ENCODE results near the gene MTMR12.
"Not testable (repeated sequence)": the region's sequence is repeated elsewhere in the genome, so short reads cannot be mapped to it uniquely, and the experiment has no call there.

MTMR12 gene

DNA sequence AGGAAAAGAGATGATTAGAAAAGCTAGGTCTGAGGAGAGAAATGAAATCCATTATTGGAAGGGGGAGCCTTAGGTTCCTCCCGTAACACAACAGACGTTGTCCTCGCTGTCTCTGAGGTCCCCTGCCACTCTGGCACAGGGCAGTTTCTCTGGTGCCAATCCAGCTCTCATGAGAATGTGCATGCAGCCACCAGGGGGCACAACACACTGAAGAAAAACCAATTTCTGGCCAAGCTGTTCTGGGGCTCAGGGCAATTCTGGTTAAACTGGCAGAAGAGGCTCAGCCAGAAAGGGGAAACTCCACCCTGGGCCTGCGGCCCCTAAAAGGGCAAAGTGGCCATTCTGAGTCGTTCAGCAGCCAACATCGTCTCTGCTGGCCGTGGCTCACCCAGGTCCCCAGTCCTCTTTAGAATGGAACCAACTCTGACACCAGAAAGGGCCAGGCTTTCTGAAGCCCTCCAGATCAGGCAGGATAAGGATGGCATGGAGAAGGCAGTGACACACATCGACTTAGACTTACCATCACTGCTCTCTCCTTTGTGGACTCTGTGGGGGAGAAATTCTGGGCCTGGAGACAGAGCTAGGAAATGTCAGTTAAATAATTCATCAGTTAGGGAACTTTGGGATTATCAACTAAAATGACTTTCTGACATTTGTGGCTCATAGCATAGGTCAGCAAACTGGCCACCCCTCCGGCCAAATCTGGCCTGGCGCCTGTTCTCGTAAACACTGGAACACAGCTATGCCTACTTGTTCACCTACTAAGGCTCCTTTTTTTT lies 80.1 kb downstream of the MTMR12 start:
- DNase-seq (ENCODE audit: low read depth in 3 of 3), result peak; percentile 46 to 56 (median 55)

DNA sequence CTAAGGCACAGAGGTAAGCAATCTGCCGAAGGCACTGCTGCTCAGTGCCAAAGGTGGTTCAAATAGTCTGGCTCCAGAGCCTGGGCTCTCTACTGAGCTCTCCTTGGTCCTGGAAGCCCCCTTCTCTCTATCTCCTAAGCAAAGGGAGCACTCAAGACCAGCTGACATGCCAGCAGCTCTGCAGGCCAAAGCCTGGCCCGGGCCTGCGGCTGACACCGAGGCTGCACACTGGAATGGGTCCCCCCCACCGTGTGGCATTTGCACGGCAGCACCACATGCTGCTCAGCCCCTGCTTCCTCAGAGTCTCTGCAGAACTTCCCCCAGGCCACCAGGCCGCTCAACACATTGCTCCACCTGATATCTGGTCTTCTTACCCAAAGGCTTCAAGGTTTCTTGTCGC lies 80.8 kb downstream of the MTMR12 start:
- DNase-seq (ENCODE audit: low read depth in 3 of 3), result no peak

DNA sequence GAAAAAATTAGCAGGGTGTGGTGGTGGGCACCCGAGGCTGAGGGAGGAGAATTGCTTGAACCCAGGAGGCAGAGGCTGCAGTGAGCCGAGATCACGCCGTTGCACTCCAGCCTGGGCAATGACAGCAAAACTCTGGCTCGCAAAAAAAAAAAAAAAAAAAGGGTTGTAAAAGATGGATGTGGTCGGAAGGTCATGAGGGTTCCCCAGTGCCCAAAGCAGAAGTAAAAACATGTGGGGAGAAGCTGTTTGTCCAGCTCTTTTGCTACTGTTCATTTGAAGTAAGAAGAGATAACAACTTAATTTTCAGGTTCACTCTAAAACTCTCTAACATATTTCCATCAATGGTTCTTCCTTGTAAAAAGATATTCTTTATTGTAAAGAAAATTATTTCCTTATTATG lies 81.5 kb downstream of the MTMR12 start:
- DNase-seq (ENCODE audit: low read depth in 3 of 3), result no peak

DNA sequence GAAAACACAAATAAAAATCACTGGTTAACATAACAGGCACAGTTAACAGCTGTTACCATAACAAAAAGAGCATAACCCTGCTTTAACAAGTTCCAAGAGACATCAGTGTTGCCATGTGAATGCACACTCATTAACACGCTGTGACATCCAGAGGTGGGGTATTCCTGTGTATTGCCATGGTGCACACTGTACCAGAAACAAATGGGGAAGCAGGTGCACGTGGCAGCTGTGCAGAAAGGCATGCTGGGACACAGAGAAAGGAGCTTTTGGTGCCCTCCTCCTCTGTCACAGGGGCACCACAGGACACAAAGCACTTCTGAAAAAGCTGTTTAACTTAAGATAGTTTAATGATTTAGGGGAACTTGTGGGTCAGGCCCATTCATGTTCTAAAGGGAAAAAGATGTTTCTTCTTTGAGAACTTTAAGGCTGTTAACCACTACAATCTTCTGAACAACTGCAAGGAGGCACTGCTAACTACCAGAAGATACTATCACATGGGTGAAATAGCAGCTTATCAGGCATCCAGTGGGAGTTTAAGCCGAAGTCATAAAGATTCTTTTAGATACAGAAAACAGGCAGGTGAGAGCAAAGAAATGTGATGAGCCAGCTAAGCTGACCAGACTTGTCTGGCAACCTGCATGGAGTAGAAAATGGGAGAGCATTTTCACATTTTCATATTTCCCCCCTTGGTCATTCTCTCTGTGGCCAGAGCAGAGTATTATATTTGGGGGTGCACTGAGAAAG lies 82.2 kb downstream of the MTMR12 start:
- DNase-seq (ENCODE audit: low read depth in 3 of 3), result no peak

DNA sequence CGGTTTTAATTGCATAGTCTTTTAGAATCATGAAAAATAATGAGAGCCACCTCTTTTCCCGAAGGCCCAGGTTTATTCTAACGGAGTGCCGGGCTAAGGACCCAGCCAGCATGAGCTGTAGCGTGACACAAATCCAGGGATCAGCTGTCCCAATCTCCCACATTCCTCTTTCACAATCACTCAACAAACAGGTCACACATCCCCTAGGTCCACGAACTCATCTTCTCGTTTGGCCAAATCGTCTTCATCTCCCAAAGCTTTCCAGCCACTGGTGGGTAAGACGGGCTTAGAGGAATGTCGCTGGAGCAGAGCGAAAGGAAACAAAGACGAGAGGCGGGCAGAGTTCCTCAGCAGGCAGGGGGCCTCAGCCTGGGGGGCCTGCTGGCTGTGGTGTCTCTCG lies 83.2 kb downstream of the MTMR12 start:
- DNase-seq (ENCODE audit: low read depth in 3 of 3), result no peak

DNA sequence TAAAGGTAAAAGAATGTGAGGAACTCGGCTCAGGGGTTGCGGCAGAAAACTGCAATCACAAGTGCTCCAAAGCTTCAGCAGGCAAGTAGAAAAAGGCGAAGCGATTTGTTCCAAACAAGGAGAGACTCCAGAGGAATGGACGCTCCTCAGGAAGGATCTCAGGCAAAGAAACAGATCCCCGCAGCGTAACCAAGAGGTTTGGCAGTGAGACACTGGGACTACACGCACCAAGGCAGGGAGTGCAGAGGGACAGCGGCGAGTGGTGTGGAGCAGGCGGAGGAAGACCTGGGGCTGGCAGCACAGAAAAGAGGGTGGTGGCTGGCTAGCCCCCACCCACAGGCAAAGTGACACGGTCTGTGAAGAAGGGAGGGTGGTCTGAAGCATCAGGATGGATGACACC lies 83.9 kb downstream of the MTMR12 start:
- DNase-seq (ENCODE audit: low read depth in 3 of 3), result no peak

DNA sequence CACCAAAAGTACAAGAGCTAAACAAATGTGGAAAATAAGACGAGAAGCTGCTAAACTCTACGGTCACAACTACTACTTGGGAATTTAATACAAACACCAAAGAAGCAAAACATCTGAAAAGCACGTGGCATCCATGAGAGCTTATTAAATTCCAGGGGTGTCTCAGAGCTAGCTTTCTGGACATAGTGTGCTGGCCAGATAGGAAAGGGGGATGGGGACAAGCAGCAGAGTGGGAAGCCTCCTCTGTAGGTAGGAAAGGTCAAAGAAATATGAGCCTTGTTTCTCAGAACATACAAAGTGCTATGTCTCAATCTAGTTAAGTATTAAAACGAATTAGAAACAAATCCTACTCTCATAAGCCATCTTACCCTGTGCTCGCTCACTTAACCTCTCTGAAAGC lies 87.3 kb downstream of the MTMR12 start:
- DNase-seq (ENCODE audit: low read depth in 3 of 3), result no peak

GRCh38 chr5:32223972-32224609 lies 88.6 kb downstream of the MTMR12 start:
- no peak for DNase-seq (ENCODE audit: low read depth in 3 of 3)

DNA sequence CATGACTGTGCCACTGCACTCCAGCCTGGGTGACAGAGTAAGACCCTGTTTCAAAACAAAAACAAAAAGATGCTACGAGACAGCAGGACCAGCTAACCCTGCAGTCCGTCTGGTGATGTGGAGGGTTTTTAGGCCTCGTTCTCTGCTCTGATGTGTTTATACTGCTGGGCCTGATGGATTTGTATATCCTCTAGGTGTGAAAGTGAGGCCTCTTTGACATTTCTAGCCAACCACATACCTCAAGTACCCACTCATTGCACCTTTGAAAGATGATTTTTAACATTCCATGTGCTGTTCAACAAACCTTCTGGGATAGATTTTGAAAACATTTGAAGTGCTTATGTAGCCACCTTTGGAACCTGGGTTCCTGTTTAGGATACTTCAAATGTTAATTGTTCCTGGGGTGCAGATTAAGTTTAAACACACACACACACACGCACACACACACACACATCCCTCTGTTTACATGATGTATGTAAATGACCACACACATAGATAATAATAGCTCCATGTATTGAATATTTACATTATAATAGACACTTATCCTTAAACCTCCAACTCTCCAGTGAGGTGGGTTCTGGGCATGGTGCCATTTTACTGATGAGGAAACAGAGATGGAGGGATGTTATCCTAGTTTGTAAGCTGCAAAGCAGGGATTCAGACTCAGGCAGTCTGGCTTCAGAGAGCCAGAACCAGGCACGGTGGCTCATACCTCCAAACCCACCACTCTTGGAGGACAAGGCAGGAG lies 89.8 kb downstream of the MTMR12 start:
- DNase-seq (ENCODE audit: low read depth in 3 of 3), result no peak

DNA sequence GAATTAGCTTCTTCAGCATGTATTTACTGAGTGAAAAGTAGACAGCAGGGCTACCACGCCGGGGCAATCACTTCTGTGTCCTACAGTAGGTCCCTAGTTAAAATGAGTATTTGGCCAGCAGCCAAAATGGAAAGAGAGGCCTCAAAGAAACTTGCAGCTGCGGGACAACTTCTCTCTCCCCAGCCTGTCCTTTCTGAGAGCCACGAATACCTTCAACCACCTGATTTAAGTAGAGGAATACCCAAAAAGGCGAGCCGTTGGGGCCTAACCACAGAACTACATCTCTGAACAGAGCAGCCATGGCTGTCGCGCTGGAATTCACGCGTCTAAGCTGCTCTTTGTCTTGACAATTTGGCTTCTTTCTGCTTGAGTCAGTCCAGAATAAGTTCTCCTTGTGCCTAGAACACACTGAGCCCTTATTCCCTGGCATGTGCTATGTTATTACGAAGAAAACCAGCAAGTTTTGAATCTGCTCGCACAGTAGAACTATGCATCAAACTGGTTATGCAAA lies 94.8 kb downstream of the MTMR12 start:
- DNase-seq (ENCODE audit: low read depth in 3 of 3), result no peak

GRCh38 chr5:32214344-32214743 lies 98.4 kb downstream of the MTMR12 start:
- DNase-seq (ENCODE audit: low read depth in 3 of 3), result not testable (repeated sequence)

- no peak for DNase-seq (ENCODE audit: low read depth in 3 of 3)
Observed at GRCh38 chr5:32210151-32210550, 102.6 kb downstream of the MTMR12 start.

DNA sequence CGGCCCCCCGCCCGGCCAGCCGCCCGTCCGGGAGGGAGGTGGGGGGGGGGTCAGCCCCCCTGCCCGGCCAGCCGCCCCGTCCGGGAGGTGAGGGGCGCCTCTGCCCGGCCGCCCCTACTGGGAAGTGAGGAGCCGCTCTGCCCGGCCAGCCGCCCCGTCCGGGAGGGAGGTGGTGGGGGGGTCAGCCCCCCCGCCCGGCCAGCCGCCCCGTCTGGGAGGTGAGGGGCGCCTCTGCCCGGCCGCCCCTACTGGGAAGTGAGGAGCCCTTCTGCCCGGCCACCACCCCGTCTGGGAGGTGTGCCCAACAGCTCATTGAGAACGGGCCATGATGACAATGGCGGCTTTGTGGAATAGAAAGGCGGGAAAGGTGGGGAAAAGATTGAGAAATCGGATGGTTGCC lies 103.9 kb downstream of the MTMR12 start:
- not testable (repeated sequence) for DNase-seq (ENCODE audit: low read depth in 3 of 3)

DNA sequence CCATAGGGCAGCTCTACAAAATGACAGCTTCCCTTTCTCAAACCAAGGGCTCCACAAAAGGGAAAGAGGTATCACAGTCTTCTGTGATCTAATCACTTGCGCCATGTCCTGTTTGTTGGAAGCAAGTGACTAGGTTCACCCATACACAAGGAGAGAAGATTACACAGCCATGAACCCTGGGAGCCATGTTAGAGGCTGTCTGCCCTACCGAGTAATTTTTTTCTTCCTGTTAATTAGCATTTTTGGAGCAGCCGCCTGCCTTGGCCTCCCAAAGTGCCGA lies 105.4 kb downstream of the MTMR12 start:
- DNase-seq (ENCODE audit: low read depth in 3 of 3), result no peak

GRCh38 chr5:32206509-32207354 lies 106.0 kb downstream of the MTMR12 start:
- no peak for DNase-seq (ENCODE audit: low read depth in 3 of 3)

DNA sequence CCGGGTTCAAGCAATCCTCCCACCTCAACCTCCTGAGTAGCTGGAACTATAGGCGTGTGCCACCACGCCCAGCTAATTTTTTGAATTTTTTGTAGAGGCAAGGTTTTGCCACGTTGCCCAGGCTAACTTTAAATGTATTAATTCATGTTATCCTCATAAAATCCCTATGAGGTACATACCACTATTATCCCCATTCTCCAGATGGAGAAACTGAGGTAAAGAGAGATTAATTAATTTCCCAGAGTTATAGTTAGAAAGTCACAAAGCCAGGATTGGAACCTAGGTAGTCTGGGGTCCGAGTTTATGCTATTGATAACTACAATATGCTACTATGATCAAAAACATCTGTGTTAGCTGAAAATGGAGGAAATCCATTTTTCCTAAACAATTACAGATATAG lies 106.7 kb downstream of the MTMR12 start:
- no peak for DNase-seq (ENCODE audit: low read depth in 3 of 3)

GRCh38 chr5:32202394-32202793 lies 110.3 kb downstream of the MTMR12 start:
- DNase-seq (ENCODE audit: low read depth in 3 of 3), result no peak

DNA sequence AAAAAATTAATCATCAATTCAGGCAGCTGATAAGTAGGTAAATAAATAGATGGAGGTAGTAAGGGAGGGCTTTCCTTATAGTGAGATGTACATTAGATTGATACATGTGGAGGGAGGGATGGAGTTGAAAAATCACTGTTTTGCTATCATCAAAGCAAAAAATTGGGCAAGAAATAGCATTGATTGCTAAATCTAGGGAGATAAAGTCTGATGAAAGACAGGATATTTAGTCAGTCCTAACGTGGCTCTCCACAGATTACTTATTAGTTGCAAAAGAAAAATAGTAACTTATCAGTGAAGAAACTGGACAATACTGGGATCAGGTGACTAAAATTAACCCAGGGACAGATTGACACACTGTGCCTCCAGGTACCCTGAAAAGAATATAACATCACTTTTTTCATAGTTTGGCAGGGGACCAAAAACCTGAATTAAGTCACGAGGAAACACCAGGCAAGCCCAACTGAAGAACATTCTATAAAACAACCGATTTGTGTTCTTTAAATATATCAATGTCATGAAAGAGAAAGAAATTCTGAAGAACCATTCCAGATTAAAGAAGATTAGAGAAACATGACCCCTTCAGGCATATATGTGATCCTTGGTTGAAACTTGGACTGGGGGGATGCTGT lies 111.5 kb downstream of the MTMR12 start:
- no peak for DNase-seq (ENCODE audit: low read depth in 3 of 3)

- no peak for DNase-seq (ENCODE audit: low read depth in 3 of 3)
Observed at GRCh38 chr5:32197032-32197431, 115.7 kb downstream of the MTMR12 start.

- DNase-seq (ENCODE audit: low read depth in 3 of 3), result no peak
Observed at GRCh38 chr5:32195265-32195664, 117.5 kb downstream of the MTMR12 start.

DNA sequence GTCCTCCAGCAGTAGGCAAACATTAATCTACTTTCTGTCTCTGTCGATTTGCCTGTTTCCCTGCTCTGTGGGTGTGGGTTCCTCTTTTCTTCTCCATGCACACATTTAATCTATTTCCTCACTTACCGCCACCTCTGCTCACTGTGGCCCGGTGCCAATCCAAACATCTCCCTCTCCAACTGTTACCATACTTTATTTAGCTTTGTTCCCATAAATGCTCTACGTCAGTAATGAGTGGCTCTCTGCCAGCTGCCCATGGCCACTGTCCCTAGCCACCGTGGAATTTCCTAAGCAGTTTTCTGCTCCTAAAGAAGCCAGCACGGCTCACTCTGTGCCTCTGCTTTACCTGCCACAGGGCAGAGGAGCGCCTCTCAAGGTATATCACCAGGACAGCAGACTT lies 119.1 kb downstream of the MTMR12 start:
- no peak for DNase-seq (ENCODE audit: low read depth in 3 of 3)
